Measurements from ENCODE around the gene SARM1. TPM values are rescaled to one million over a fixed set of nuclear protein-coding genes. Genes with fewer than 3 reads are reported as not detected.

Gene SARM1
- total and polyA plus RNA-seq, 9 of the 15 experiments (the other 6 are each of a cell fraction or from before 2014, with no cell fraction given), result 0.04 to 0.55 (median 0.11) TPM; not detected in 2

DNA sequence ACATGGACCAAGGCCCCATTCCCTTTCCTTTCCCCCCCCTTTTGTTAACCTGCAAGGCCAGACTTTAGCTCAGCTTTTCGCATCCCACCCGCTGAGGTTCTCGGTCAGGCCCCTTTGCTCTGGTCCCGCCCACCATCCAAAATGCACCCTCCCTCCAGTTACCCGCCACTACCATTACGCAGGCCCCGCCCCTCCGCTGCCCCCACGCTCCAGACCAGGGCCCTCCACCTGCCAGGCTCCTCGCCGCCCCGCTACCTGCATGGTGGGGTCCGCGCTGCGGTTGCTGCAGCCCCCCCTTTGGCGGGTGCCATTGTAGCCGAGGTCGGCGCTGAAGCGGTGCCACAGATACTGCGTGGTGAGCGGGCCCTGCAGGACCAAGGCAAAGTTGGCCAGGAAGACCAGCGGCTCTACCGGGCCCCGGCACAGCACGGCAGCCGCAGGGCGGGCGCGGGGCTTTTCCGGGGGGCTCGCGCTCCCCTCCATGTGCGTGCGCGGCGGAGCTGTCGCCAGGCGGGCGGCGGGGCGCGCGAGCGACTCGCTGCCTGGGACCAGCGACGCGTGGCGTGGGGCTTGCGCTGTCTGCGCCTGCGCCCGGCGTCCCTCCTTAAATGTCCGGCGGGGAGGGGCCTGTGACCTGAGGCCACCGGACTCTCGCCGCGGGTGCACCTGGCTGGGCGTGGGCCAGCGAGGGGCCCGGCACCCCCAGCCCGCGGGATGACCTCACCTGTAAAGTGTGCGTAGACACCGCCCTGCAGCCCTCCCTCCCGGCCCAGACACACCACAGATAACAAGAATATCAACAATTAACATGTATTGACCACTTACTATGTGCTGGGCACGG is 34.4 kb downstream of the SARM1 start, which contains the start of gene SLC46A1 (continued):
- TF ChIP-seq U2AF1 (optimal IDR thresholded peaks at IDR 0.05; ENCODE audit: low read depth, low read length) (no peak), NRF1 (conservative IDR thresholded peaks at IDR 0.05 in 1 of 2, IDR thresholded peaks at IDR 0.05 in 1 of 2) (peak; percentile 90 to 91), WHSC1 (IDR thresholded peaks at IDR 0.05; ENCODE audit: low read length) (no peak), PHF20 (IDR thresholded peaks at IDR 0.05; ENCODE audit: partially characterized antibody) (peak; percentile 33), ZNF165 (CRISPR knock-in tag; IDR thresholded peaks at IDR 0.05; ENCODE audit: borderline replicate concordance) (no peak), HNRNPL (IDR thresholded peaks at IDR 0.05; ENCODE audit: low read depth, low read length) (no peak), HNRNPK (IDR thresholded peaks at IDR 0.05; ENCODE audit: low read depth, low read length, poor library complexity, severe bottlenecking) (no peak), TAF1 (IDR thresholded peaks at IDR 0.05; ENCODE audit: control insufficient read depth, extremely low read depth, insufficient read depth, low read length, severe bottlenecking) (peak; percentile 28), RFX5 (IDR thresholded peaks at IDR 0.05; ENCODE audit: low read depth, low read length) (no peak), KAT8 (IDR thresholded peaks at IDR 0.05; ENCODE audit: low read depth) (no peak), CHD2 (IDR thresholded peaks at IDR 0.05; ENCODE audit: low read depth, low read length) (no peak), ZNF174 (CRISPR knock-in tag; IDR thresholded peaks at IDR 0.05) (no peak), JUND (IDR thresholded peaks at IDR 0.05; ENCODE audit: borderline replicate concordance, low read depth, low read length) (no peak), JUND (tag; IDR thresholded peaks at IDR 0.05; ENCODE audit: borderline replicate concordance, low read depth, low read length) (no peak), SMAD2 (IDR thresholded peaks at IDR 0.05; ENCODE audit: low read depth, low read length) (no peak), SLC30A9 (CRISPR knock-in tag; IDR thresholded peaks at IDR 0.05) (no peak), ZKSCAN8 (CRISPR knock-in tag; IDR thresholded peaks at IDR 0.05) (no peak), MEIS2 (IDR thresholded peaks at IDR 0.05; ENCODE audit: partially characterized antibody) (peak; percentile 14), CHCHD3 (CRISPR knock-in tag; IDR thresholded peaks at IDR 0.05) (no peak), SETDB1 (IDR thresholded peaks at IDR 0.05; ENCODE audit: low read length) (no peak), BHLHE40 (IDR thresholded peaks at IDR 0.05; ENCODE audit: low read length) (no peak), ZFX (CRISPR knock-in tag; IDR thresholded peaks at IDR 0.05) (peak; percentile 35; the same call in 1 of the 2 replicates), ZNF764 (CRISPR knock-in tag; IDR thresholded peaks at IDR 0.05; ENCODE audit: low read depth) (no peak)
- TF ChIP-seq, protein P1, sequence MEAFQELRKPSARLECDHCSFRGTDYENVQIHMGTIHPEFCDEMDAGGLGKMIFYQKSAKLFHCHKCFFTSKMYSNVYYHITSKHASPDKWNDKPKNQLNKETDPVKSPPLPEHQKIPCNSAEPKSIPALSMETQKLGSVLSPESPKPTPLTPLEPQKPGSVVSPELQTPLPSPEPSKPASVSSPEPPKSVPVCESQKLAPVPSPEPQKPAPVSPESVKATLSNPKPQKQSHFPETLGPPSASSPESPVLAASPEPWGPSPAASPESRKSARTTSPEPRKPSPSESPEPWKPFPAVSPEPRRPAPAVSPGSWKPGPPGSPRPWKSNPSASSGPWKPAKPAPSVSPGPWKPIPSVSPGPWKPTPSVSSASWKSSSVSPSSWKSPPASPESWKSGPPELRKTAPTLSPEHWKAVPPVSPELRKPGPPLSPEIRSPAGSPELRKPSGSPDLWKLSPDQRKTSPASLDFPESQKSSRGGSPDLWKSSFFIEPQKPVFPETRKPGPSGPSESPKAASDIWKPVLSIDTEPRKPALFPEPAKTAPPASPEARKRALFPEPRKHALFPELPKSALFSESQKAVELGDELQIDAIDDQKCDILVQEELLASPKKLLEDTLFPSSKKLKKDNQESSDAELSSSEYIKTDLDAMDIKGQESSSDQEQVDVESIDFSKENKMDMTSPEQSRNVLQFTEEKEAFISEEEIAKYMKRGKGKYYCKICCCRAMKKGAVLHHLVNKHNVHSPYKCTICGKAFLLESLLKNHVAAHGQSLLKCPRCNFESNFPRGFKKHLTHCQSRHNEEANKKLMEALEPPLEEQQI (IDR thresholded peaks at IDR 0.05), result no peak
- TF ChIP-seq, protein P2, sequence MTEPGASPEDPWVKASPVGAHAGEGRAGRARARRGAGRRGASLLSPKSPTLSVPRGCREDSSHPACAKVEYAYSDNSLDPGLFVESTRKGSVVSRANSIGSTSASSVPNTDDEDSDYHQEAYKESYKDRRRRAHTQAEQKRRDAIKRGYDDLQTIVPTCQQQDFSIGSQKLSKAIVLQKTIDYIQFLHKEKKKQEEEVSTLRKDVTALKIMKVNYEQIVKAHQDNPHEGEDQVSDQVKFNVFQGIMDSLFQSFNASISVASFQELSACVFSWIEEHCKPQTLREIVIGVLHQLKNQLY (CRISPR knock-in tag; conservative IDR thresholded peaks at IDR 0.05), result no peak
- TF ChIP-seq, protein P3, sequence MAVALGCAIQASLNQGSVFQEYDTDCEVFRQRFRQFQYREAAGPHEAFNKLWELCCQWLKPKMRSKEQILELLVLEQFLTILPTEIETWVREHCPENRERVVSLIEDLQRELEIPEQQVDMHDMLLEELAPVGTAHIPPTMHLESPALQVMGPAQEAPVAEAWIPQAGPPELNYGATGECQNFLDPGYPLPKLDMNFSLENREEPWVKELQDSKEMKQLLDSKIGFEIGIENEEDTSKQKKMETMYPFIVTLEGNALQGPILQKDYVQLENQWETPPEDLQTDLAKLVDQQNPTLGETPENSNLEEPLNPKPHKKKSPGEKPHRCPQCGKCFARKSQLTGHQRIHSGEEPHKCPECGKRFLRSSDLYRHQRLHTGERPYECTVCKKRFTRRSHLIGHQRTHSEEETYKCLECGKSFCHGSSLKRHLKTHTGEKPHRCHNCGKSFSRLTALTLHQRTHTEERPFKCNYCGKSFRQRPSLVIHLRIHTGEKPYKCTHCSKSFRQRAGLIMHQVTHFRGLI (CRISPR knock-in tag; IDR thresholded peaks at IDR 0.05), result no peak

Data from K562 (cell line).